ENCODE results near the gene ITIH3.
"Not testable (repeated sequence)": the region's sequence is repeated elsewhere in the genome, so short reads cannot be mapped to it uniquely, and the experiment has no call there.

ITIH3 gene

GRCh38 chr3:52774901-52775864 lies 19.4 kb upstream of the ITIH3 start:
- no peak overlapping the region for H3K4me3 Mint-ChIP-seq
- peak overlapping the region; percentile 80 for H3K27ac Mint-ChIP-seq
- H3K4me1 Mint-ChIP-seq (ENCODE audit: low read depth): peaks cover 70% of the 10 kb centered on the region
- no peaks in the 10 kb centered on the region for H3K36me3 Mint-ChIP-seq (ENCODE audit: low read depth)
- H3K27me3 Mint-ChIP-seq: no peaks in the 10 kb centered on the region
- intact Hi-C loops (cut with micrococcal nuclease): no loop called here
- H3K9me3 Mint-ChIP-seq: no peaks in the 10 kb centered on the region

GRCh38 chr3:52775877-52776276 lies 18.7 kb upstream of the ITIH3 start:
- intact Hi-C loops (cut with micrococcal nuclease): no loop called here

GRCh38 chr3:52776486-52776885 lies 18.1 kb upstream of the ITIH3 start:
- intact Hi-C loops (cut with micrococcal nuclease); H3K27me3 Mint-ChIP-seq; H3K4me3 Mint-ChIP-seq; H3K36me3 Mint-ChIP-seq (ENCODE audit: low read depth); H3K9me3 Mint-ChIP-seq: not testable (repeated sequence)
- Mint-ChIP-seq H3K27ac (peak overlapping the region; percentile 80), H3K4me1 (ENCODE audit: low read depth) (peaks cover 76% of the 10 kb centered on the region)

More at GRCh38 chr3:52775877-52776276, 18.7 kb upstream of the ITIH3 start:
- no peak overlapping the region for H3K4me3 Mint-ChIP-seq
- H3K4me1 Mint-ChIP-seq (ENCODE audit: low read depth): peaks cover 76% of the 10 kb centered on the region
- H3K27ac Mint-ChIP-seq: peak overlapping the region; percentile 80
- no peaks in the 10 kb centered on the region for H3K27me3 Mint-ChIP-seq
- no peaks in the 10 kb centered on the region for H3K9me3 Mint-ChIP-seq
- no peaks in the 10 kb centered on the region for H3K36me3 Mint-ChIP-seq (ENCODE audit: low read depth)

- H3K4me3 Mint-ChIP-seq: no peak within 1 kb of the TSS
- intact Hi-C loops (cut with micrococcal nuclease): no loop called here
- no peaks in the 10 kb centered on the region for H3K9me3 Mint-ChIP-seq
- H3K27me3 Mint-ChIP-seq: no peaks in the 10 kb centered on the region
- H3K4me1 Mint-ChIP-seq (ENCODE audit: low read depth): peaks cover 77% of the 10 kb centered on the region
- H3K36me3 Mint-ChIP-seq (ENCODE audit: low read depth): no peaks in the 10 kb centered on the region
- peak within 1 kb of the TSS; percentile 84 for H3K27ac Mint-ChIP-seq
These were observed 17.3 kb upstream of the ITIH3 start, which contains the start of gene ITIH1 for GRCh38 chr3:52777127-52777958. Gene ITIH1 (plus strand): TSS chr3:52777599. CDS start chr3:52777616, 17 bp downstream.

- Mint-ChIP-seq H3K4me3 (no peak overlapping the region), H3K27me3 (no peaks in the 10 kb centered on the region), H3K36me3 (ENCODE audit: low read depth) (no peaks in the 10 kb centered on the region), H3K4me1 (ENCODE audit: low read depth) (peaks cover 73% of the 10 kb centered on the region), H3K27ac (peak overlapping the region; percentile 84), H3K9me3 (no peaks in the 10 kb centered on the region)
- intact Hi-C loops (cut with micrococcal nuclease): no loop called here
These were observed 16.4 kb upstream of the ITIH3 start for GRCh38 chr3:52777959-52778805.

- H3K27me3 Mint-ChIP-seq: no peaks in the 10 kb centered on the region
- H3K36me3 Mint-ChIP-seq (ENCODE audit: low read depth): no peaks in the 10 kb centered on the region
- no peaks in the 10 kb centered on the region for H3K9me3 Mint-ChIP-seq
- intact Hi-C loops (cut with micrococcal nuclease): no loop called here
- H3K4me1 Mint-ChIP-seq (ENCODE audit: low read depth): peaks cover 68% of the 10 kb centered on the region
- H3K27ac Mint-ChIP-seq: peak overlapping the region; percentile 84
- H3K4me3 Mint-ChIP-seq: no peak overlapping the region
These were observed 15.4 kb upstream of the ITIH3 start for GRCh38 chr3:52779011-52779836.

- Mint-ChIP-seq H3K4me3 (no peak overlapping the region), H3K9me3 (no peaks in the 10 kb centered on the region), H3K4me1 (ENCODE audit: low read depth) (peaks cover 61% of the 10 kb centered on the region), H3K27me3 (peaks cover 2% of the 10 kb centered on the region), H3K27ac (peak overlapping the region; percentile 84), H3K36me3 (ENCODE audit: low read depth) (no peaks in the 10 kb centered on the region)
- intact Hi-C loops (cut with micrococcal nuclease): no loop called here
These were observed 14.6 kb upstream of the ITIH3 start for GRCh38 chr3:52779837-52780585.

GRCh38 chr3:52781741-52782140 lies 12.9 kb upstream of the ITIH3 start:
- no peaks in the 10 kb centered on the region for H3K36me3 Mint-ChIP-seq (ENCODE audit: low read depth)
- H3K4me1 Mint-ChIP-seq (ENCODE audit: low read depth): peaks cover 45% of the 10 kb centered on the region
- intact Hi-C loops (cut with micrococcal nuclease): no loop called here
- H3K9me3 Mint-ChIP-seq: no peaks in the 10 kb centered on the region
- H3K27me3 Mint-ChIP-seq: peaks cover 2% of the 10 kb centered on the region
- H3K27ac Mint-ChIP-seq: peak overlapping the region; percentile 18
- H3K4me3 Mint-ChIP-seq: no peak overlapping the region

GRCh38 chr3:52782412-52783210 lies 12.0 kb upstream of the ITIH3 start:
- Mint-ChIP-seq H3K27ac (no peak overlapping the region), H3K27me3 (peaks cover 2% of the 10 kb centered on the region), H3K4me1 (ENCODE audit: low read depth) (peaks cover 45% of the 10 kb centered on the region), H3K4me3 (no peak overlapping the region), H3K36me3 (ENCODE audit: low read depth) (no peaks in the 10 kb centered on the region), H3K9me3 (no peaks in the 10 kb centered on the region)
- intact Hi-C loops (cut with micrococcal nuclease): no loop called here

GRCh38 chr3:52783211-52783555 lies 11.4 kb upstream of the ITIH3 start:
- Mint-ChIP-seq H3K27ac (no peak overlapping the region), H3K36me3 (ENCODE audit: low read depth) (no peaks in the 10 kb centered on the region), H3K27me3 (peaks cover 2% of the 10 kb centered on the region), H3K4me3 (no peak overlapping the region), H3K4me1 (ENCODE audit: low read depth) (peaks cover 40% of the 10 kb centered on the region), H3K9me3 (no peaks in the 10 kb centered on the region)
- intact Hi-C loops (cut with micrococcal nuclease): no loop called here

GRCh38 chr3:52784021-52784621 lies 10.5 kb upstream of the ITIH3 start:
- peaks cover 31% of the 10 kb centered on the region for H3K4me1 Mint-ChIP-seq (ENCODE audit: low read depth)
- no peak overlapping the region for H3K4me3 Mint-ChIP-seq
- intact Hi-C loops (cut with micrococcal nuclease): no loop called here
- H3K9me3 Mint-ChIP-seq: no peaks in the 10 kb centered on the region
- H3K27ac Mint-ChIP-seq: no peak overlapping the region
- peaks cover 2% of the 10 kb centered on the region for H3K27me3 Mint-ChIP-seq
- H3K36me3 Mint-ChIP-seq (ENCODE audit: low read depth): no peaks in the 10 kb centered on the region
